IPS-15b (cell line): ENCODE measurements around the gene YAF2.
"Not testable (repeated sequence)": the region's sequence is repeated elsewhere in the genome, so short reads cannot be mapped to it uniquely, and the experiment has no call there.

ENCODE experiments used
- H3K27me3 ChIP-seq: one replicate; pipeline ENCODE4 v1.6.1; 2013; ENCODE audit warnings: low read length; ENCODE audit not compliant: control insufficient read depth, insufficient read depth
- H3K36me3 ChIP-seq: one replicate; pipeline ENCODE4 v1.6.1; 2013; ENCODE audit warnings: low read length; ENCODE audit not compliant: control insufficient read depth, insufficient read depth
- H3K4me1 ChIP-seq: one replicate; pipeline ENCODE4 v1.6.1; 2013; ENCODE audit warnings: mild to moderate bottlenecking, low read length; ENCODE audit not compliant: control insufficient read depth, insufficient read depth
- H3K4me3 ChIP-seq: one replicate; pipeline ENCODE4 v1.5.1; 2013; ENCODE audit warnings: low read depth, low read length
- H3K9ac ChIP-seq: one replicate; pipeline ENCODE4 v1.6.1; 2013; ENCODE audit warnings: low read depth, mild to moderate bottlenecking, low read length
- H3K9me3 ChIP-seq: one replicate; pipeline ENCODE4 v1.6.1; 2013; ENCODE audit warnings: mild to moderate bottlenecking, low read length; ENCODE audit not compliant: control insufficient read depth, insufficient read depth

Gene YAF2

GRCh38 chr12:42273706-42274105, 35.7 kb upstream of the YAF2 start:
- H3K4me3 ChIP-seq, result no peak overlapping the region
- H3K27me3 ChIP-seq, result peaks cover 2% of the 10 kb centered on the region
- no peaks in the 10 kb centered on the region for H3K4me1 ChIP-seq
- H3K36me3 ChIP-seq, result no peaks in the 10 kb centered on the region
- no peaks in the 10 kb centered on the region for H3K9me3 ChIP-seq
- no peak overlapping the region for H3K9ac ChIP-seq

- Histone ChIP-seq H3K9me3 (no peaks in the 10 kb centered on the region), H3K9ac (no peak overlapping the region), H3K4me3 (no peak overlapping the region), H3K4me1 (no peaks in the 10 kb centered on the region), H3K27me3 (no peaks in the 10 kb centered on the region), H3K36me3 (no peaks in the 10 kb centered on the region)
Observed at GRCh38 chr12:42270596-42270995, 32.5 kb upstream of the YAF2 start.

- no peak overlapping the region for H3K9ac ChIP-seq
- no peaks in the 10 kb centered on the region for H3K9me3 ChIP-seq
- no peak overlapping the region for H3K4me3 ChIP-seq
- H3K4me1 ChIP-seq, result no peaks in the 10 kb centered on the region
- H3K27me3 ChIP-seq, result no peaks in the 10 kb centered on the region
- H3K36me3 ChIP-seq, result no peaks in the 10 kb centered on the region
Observed at GRCh38 chr12:42267413-42268190, 29.6 kb upstream of the YAF2 start.

- H3K36me3 ChIP-seq, result no peaks in the 10 kb centered on the region
- no peaks in the 10 kb centered on the region for H3K27me3 ChIP-seq
- no peak overlapping the region for H3K4me3 ChIP-seq
- no peaks in the 10 kb centered on the region for H3K4me1 ChIP-seq
- no peak overlapping the region for H3K9ac ChIP-seq
- no peaks in the 10 kb centered on the region for H3K9me3 ChIP-seq
Observed at GRCh38 chr12:42266579-42267230, 28.7 kb upstream of the YAF2 start.

- H3K36me3 ChIP-seq, result no peaks in the 10 kb centered on the region
- no peak overlapping the region for H3K4me3 ChIP-seq
- no peaks in the 10 kb centered on the region for H3K4me1 ChIP-seq
- no peak overlapping the region for H3K9ac ChIP-seq
- no peaks in the 10 kb centered on the region for H3K27me3 ChIP-seq
- no peaks in the 10 kb centered on the region for H3K9me3 ChIP-seq
Observed at GRCh38 chr12:42262271-42262670, 24.2 kb upstream of the YAF2 start.

GRCh38 chr12:42261708-42262107, 23.7 kb upstream of the YAF2 start:
- no peak overlapping the region for H3K4me3 ChIP-seq
- H3K4me1 ChIP-seq, result no peaks in the 10 kb centered on the region

GRCh38 chr12:42260518-42260917, 22.5 kb upstream of the YAF2 start:
- no peaks in the 10 kb centered on the region for H3K4me1 ChIP-seq
- no peak overlapping the region for H3K9ac ChIP-seq
- no peaks in the 10 kb centered on the region for H3K36me3 ChIP-seq
- H3K27me3 ChIP-seq, result no peaks in the 10 kb centered on the region
- no peaks in the 10 kb centered on the region for H3K9me3 ChIP-seq
- no peak overlapping the region for H3K4me3 ChIP-seq

More at GRCh38 chr12:42261708-42262107, 23.7 kb upstream of the YAF2 start:
- Histone ChIP-seq H3K36me3 (no peaks in the 10 kb centered on the region), H3K9me3 (no peaks in the 10 kb centered on the region), H3K27me3 (no peaks in the 10 kb centered on the region), H3K9ac (no peak overlapping the region)

GRCh38 chr12:42259699-42260098, 21.7 kb upstream of the YAF2 start:
- H3K36me3 ChIP-seq, result no peaks in the 10 kb centered on the region
- no peak overlapping the region for H3K9ac ChIP-seq
- no peak overlapping the region for H3K4me3 ChIP-seq
- no peaks in the 10 kb centered on the region for H3K27me3 ChIP-seq
- H3K9me3 ChIP-seq, result no peaks in the 10 kb centered on the region
- no peaks in the 10 kb centered on the region for H3K4me1 ChIP-seq

GRCh38 chr12:42255866-42256261, 17.8 kb upstream of the YAF2 start:
- Histone ChIP-seq H3K9me3 (no peaks in the 10 kb centered on the region), H3K4me1 (no peaks in the 10 kb centered on the region), H3K36me3 (no peaks in the 10 kb centered on the region), H3K4me3 (no peak overlapping the region), H3K27me3 (no peaks in the 10 kb centered on the region), H3K9ac (no peak overlapping the region)

GRCh38 chr12:42255221-42255865, 17.3 kb upstream of the YAF2 start:
- Histone ChIP-seq H3K4me3 (no peak overlapping the region), H3K9ac (no peak overlapping the region), H3K36me3 (no peaks in the 10 kb centered on the region), H3K9me3 (no peaks in the 10 kb centered on the region), H3K27me3 (no peaks in the 10 kb centered on the region), H3K4me1 (no peaks in the 10 kb centered on the region)

- not testable (repeated sequence) for H3K4me3 ChIP-seq, H3K9me3 ChIP-seq, H3K4me1 ChIP-seq, H3K27me3 ChIP-seq, H3K9ac ChIP-seq, H3K36me3 ChIP-seq
Observed at GRCh38 chr12:42252645-42253044, 14.6 kb upstream of the YAF2 start.

- not testable (repeated sequence) for H3K36me3 ChIP-seq, H3K9ac ChIP-seq, H3K4me1 ChIP-seq, H3K4me3 ChIP-seq, H3K9me3 ChIP-seq
- peaks cover 36% of the 10 kb centered on the region for H3K27me3 ChIP-seq
Observed at GRCh38 chr12:42249033-42249432, 11.0 kb upstream of the YAF2 start.
